Activated T-helper 1 cell treated with Interleukin-2 at 50 U/mL for 16 hours (primary cell): ENCODE data around the gene NEO1.
A peak's percentile ranks its signal among the peaks of the same experiment; 100 is the strongest.

ENCODE experiments used
- DNase-seq: peaks from one replicate; pipeline ENCODE4 v3.0.0-alpha.2; 2020; ENCODE audit warnings: low read depth

Gene NEO1

GRCh38 chr15:73331991-73332925, 280.0 kb downstream of the NEO1 start:
- no peak for DNase-seq

- no peak for DNase-seq
Measured at GRCh38 chr15:73333001-73333400, 280.7 kb downstream of the NEO1 start.

GRCh38 chr15:73334086-73334485, 281.8 kb downstream of the NEO1 start:
- no peak for DNase-seq

GRCh38 chr15:73335026-73335425, 282.8 kb downstream of the NEO1 start:
- no peak for DNase-seq

GRCh38 chr15:73335471-73335870, 283.2 kb downstream of the NEO1 start:
- DNase-seq: no peak

GRCh38 chr15:73336756-73337155, 284.5 kb downstream of the NEO1 start:
- DNase-seq: no peak

GRCh38 chr15:73337187-73337586, 284.9 kb downstream of the NEO1 start:
- no peak for DNase-seq

GRCh38 chr15:73338058-73338457, 285.8 kb downstream of the NEO1 start:
- DNase-seq: no peak

GRCh38 chr15:73338606-73339374, 286.5 kb downstream of the NEO1 start:
- no peak for DNase-seq

- no peak for DNase-seq
Measured at GRCh38 chr15:73340502-73341192, 288.4 kb downstream of the NEO1 start.

- no peak for DNase-seq
Measured at GRCh38 chr15:73341886-73342600, 289.8 kb downstream of the NEO1 start.

GRCh38 chr15:73344056-73344455, 291.8 kb downstream of the NEO1 start:
- DNase-seq: no peak

- DNase-seq: no peak
Measured at GRCh38 chr15:73345658-73346057, 293.4 kb downstream of the NEO1 start.

GRCh38 chr15:73346735-73347312, 294.6 kb downstream of the NEO1 start:
- DNase-seq: peak; percentile 26

- DNase-seq: no peak
Measured at GRCh38 chr15:73349191-73349590, 296.9 kb downstream of the NEO1 start.

GRCh38 chr15:73352082-73352481, 299.8 kb downstream of the NEO1 start:
- DNase-seq: no peak

- no peak for DNase-seq
Measured at GRCh38 chr15:73353734-73354133, 301.5 kb downstream of the NEO1 start.

- no peak for DNase-seq
Measured at GRCh38 chr15:73354241-73354640, 302.0 kb downstream of the NEO1 start.
